HG03095 (cell line): Measurements from ENCODE around the gene PIEZO1.
A peak's percentile ranks its signal among the peaks of the same experiment; 100 is the strongest.

Source experiments
- ATAC-seq: cut with Tn5 transposase; IDR thresholded peaks from one replicate; pipeline ENCODE4 v1.9.1; 2021; ENCODE audit warnings: moderate library complexity; ENCODE audit not compliant: unreplicated experiment

PIEZO1 gene

DNA sequence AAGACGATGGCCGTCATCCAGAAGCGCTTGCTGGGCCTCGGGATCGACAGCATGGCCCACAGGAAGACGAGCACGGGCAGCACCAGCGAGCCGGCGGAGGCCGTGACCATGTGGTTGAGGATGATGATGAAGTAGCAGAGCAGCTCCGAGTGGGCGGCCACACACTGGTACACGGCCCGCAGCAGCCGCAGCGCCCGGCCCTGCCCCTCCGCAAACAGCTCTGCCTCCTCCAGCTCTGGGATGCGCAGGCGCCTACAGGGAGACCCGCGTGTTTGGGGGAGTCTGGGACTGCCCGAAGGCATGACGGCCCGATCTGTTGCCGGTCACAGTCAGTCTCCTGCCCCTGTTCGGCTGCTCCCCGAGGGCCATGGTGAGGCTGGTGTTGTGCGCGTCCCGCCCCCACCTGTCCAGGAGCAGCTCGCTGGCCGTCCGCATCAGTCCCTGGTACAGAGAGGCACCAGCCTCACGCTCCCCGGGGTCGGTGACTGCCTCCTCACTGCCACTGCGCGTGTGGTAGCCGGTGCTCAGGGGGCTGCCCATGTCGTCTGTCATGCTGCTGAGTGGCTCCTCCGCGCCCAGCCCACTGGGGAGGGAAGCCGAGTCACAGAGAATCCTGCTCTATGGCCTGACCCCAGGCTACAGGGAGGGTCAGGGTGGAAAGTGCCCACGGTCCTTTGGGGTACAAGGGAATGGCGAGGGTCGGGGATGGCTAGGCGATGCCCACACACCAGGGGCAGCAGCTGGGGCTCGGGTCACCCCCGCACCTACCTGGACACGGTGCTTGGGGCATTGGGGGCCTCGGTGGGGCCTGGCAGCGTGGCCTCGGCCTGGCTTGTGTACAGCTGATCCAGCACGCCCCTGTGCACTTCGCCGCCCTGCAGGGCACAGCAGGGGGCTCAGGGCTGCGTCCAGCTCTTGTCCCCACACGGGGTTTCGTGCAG is 62.9 kb downstream of the PIEZO1 start:
- no peak for ATAC-seq

DNA sequence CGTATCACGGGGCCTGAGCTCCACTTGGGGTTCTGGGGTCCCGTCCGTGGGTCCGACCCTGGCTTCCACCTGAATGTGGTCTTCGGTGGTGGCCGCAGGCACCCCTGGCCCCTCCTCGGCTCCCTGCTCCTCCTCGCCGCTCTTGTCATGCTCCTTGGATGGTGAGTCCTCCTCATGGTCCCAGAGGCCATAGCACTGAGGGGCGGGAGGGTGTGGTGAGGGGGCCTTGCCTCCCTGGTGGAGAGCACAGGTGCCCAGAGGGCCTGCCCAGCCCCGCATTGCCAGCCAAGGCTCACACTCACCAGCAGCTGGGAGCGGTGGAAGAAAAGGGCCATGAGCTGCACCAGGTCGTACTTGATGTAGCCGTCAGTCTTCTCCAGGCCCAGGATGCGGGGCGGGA is 63.8 kb downstream of the PIEZO1 start:
- no peak for ATAC-seq

GRCh38 chr16:88720396-88720970 is 64.5 kb downstream of the PIEZO1 start:
- ATAC-seq: no peak

DNA sequence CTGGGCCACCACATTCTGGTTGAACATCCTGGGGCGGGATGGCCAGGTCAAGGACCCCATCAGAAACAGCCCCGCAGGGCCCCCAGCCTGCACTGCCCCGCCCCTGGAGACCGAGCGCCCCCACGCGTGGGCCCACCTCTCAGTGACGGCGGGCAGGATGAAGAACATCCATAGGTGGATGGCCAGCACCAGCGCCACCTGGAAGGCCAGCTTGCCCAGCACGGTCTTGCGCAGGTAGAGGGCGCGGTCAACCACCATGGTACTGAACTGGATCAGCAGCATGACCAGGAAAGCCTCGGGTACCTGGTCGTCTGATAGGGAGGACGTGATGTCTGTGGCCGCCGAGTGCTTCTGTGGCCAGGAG is 65.1 kb downstream of the PIEZO1 start:
- ATAC-seq: no peak

DNA sequence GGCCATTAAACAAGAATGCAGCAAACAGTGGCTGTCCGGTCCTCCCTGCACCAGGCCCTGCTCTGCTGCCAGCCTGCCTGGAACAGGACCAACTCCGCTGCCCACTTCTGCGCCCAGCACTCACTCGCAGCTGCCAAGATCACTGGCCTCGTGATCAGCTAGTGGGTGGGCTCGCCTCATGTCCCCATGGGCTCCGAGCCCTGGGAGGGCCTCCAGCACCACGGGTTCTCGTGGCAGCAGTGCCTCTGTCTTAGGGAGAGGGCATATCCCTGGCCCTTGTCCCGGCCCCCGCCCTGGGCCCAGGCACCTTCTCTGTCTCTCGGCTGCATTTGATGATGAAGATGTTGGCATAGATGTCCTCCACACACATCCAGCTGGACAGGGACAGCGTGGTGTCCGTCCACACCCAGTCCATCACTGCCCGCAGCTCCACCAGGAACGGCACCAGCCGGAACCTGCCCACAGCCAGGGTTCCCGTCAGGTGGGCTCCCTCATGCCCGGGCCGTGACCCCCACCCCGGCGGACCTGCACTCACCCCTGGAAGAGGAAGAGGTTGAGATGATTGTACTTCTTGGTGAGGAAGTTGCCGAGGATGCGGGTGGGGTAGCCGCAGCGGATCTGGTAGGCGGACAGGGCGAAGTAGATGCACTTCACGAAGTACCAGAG is 65.6 kb downstream of the PIEZO1 start:
- no peak for ATAC-seq

DNA sequence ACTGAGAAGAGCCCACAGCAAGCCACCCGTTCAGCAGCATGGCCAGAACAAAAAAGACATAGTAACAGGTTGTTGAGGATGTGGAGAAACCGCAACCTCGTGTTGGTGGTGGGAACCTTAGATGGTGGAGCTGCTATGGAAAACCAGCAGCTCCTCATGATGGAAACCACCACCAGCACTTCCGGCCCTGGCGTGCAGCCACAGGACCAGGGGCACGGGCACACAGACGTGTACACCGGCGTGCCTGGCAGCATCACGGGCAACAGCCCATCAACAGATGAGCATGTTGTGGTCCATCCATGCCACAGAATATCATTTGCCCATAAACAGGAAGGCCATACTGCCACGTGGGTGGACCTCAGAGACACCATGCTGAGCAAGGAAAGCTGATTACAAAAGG is 66.8 kb downstream of the PIEZO1 start:
- ATAC-seq: no peak

- ATAC-seq: no peak
Observed at GRCh38 chr16:88716601-88717001, 68.4 kb downstream of the PIEZO1 start.

DNA sequence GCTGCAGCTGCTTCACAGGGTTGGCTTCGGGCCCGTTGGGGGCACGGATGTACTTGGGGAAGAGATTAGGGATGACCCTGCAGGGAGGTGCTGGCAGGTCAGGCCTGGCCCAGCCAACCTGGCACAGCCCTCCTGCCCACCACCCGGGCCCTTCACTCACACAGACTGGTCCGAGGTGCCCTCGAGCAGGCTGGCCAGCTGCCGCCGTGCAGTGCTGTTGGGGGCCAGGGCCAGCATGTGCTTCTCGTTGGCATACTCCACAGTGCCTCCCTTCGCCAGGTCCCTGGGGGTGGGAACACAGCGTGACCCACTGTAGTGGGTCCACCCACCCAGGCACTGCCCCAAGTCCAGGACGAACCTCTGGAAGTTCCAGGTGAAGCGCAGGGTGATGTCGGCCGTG is 68.8 kb downstream of the PIEZO1 start:
- ATAC-seq: no peak

DNA sequence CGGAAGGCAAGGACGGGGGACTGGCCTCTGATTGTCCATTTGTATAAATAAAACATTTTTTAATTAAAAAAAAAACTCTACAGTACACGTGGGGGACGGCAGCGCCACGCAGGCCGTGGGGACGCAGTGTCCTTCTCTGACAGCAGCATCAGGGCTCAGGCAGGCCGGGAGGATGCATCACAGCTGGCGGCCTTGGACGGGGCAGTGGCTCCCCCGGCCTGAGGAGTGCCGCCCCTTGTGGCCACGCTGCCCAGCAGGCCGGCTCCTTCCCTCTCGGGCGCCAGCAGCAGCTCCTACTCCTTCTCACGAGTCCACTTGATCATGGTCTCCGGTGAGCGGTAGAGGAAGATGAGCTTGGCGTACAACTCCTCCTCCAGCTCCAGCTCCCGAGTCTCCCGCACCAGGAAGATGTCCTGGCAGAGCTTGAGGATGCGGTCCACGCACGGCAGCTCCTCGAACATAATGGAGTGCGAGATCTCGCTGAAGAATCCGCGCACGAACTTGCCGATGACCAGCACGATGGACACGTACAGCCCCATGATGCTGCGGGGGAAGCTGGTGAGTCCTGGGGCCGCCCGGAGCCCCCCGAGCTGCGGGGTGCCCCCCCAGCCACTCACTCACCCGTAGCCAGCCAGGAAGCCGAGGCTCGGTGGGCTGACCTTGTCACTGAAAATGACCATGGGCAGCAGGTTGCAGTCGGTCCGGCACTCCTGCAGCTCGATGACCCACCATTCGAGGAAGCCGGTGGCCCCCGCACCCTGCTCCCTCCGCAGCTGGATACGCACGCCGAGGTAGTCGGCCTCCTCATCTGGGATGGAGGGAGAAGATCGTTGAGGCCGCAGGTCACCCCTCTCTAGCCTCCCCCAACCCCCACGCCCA is 69.5 kb downstream of the PIEZO1 start:
- no peak for ATAC-seq

DNA sequence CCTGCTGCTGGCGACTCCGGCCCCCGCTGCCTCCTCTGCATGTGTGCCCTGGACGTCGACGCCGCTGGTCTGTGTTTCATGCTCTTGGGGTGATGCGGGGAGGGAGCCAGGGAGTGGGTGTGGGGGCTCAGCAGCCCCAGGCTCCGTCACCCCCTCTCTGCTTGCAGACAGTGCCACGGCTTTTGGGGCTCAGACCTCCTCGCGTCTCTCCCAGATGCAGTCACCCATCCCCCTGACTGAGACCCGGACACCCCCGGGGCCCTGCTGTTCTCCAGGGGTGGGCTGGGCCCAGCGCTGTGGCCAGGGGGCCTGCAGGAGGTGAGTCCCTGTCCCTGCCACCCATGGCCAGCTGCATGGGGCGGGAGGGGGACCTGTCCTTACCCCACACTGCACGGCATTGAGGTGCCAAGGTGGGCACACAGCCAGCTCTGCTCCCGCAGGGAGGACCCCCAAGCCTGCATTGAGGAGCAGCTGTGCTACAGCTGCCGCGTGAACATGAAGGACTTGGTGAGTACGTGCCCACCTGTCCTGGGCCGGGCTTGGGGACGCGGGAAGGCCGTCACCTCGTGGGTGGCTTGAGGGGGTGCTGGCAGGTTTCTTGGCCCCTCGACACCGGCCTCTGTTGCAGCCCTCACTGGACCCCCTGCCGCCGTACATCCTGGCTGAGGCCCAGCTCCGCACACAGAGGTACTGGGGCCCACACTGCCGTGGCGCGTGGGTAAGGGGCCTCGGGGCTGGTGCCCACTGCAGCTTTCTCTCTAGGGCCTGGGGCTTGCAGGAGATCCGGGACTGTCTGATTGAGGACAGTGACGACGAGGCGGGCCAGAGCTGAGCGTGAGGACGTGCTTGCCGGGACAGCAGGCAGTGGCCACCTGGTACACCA is 70.4 kb downstream of the PIEZO1 start:
- ATAC-seq: no peak

- ATAC-seq: no peak
Observed at GRCh38 chr16:88713568-88714419, 71.2 kb downstream of the PIEZO1 start.

- ATAC-seq: no peak
Observed at GRCh38 chr16:88713054-88713453, 72.0 kb downstream of the PIEZO1 start.

DNA sequence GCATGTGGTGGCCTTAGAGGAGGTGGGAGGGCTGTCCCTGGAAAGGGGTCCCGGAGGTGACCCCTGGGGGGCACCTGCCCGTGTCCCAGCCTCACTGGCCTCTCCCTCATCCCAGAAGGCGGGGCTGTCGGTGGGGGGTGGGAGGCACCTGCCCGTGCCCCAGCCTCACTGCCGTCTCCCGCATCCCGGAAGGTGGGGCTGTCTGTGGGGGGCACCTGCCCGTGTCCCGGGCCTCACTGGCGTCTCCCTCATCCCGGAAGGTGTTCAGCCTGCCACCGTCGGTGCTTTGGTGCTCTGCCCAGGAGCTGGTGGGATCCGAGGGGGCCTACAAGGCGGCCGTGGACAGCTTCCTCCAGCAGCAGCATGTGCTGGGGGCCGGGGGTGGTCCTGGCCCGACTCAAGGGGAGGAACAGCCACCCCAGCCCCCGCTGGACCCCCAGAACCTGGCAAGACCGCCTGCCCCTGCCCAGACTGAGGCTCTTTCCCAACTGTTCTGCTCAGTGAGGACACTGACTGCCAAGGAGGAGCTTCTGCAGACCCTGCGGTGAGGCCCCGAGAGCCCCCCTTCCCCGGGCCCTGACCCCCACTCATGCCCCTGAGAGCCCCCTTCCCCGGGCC is 72.5 kb downstream of the PIEZO1 start:
- no peak for ATAC-seq

DNA sequence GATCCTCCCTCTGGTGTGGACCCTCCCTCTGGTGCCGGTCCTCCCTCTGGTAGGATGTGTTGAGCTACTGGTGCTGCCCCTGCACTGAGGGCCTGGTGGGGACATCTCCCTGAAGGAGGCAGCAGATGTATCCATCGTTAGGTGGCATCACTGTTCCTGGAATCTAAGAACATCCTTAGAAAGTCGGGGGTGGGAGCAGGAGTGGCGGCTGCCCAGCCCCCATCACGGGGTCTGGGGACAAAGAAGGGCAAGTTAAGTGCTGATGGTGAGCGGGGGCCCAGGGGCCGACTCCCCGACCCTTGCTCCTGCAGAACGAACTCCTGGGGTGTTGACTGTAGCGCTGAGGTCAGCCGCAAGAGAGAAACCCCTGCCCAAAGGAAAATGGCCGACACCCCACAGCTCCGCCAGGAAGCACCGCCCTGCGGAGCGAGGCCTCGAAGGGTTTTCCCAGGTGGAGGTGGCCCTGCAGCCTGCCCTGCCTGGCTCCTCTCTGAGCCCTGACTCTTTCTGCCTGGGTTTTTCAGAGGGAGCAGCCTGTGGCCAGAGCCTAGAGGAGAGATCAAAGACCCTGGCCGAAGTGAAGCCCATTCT is 73.2 kb downstream of the PIEZO1 start:
- no peak for ATAC-seq

- no peak for ATAC-seq
Observed at GRCh38 chr16:88710556-88710955, 74.5 kb downstream of the PIEZO1 start.

- no peak for ATAC-seq
Observed at GRCh38 chr16:88706965-88707826, 77.8 kb downstream of the PIEZO1 start.

GRCh38 chr16:88706229-88706964 is 78.6 kb downstream of the PIEZO1 start, which contains the start of the genes CTU2 and RNF166:
TSS of gene CTU2 (plus strand) at chr16:88706503. CDS start at chr16:88706531, 28 bp downstream.
TSS of gene RNF166 (minus strand) at chr16:88706408. CDS start at chr16:88706325, 83 bp downstream.
- ATAC-seq: peak; percentile 51
